B cell (primary cell): ENCODE results near the gene ZNF136. TPM values are rescaled to one million over a fixed set of nuclear protein-coding genes. Genes with fewer than 3 reads are reported as not detected.

Experiments
- ATAC-seq: fragments of 200-7000 bp; cut with Tn5 transposase; one replicate; pipeline ENCODE4 v1.10.0; 2021; ENCODE audit warnings: low read depth, mild to moderate bottlenecking, moderate number of reproducible peaks, moderate library complexity
- CTCF ChIA-PET: fragments of 350-600 bp; sonication (Branson Sonifier 250); formaldehyde crosslinking; loops from one replicate; lab custom pipeline; 2021; ENCODE audit warnings: antibody characterized with exemption, inconsistent platforms; lab: Charles Lee
- POLR2A ChIA-PET: fragments of 350-600 bp; sonication (Branson Sonifier 250); formaldehyde crosslinking; loops from one replicate; lab custom pipeline; 2021; ENCODE audit warnings: antibody characterized with exemption; lab: Charles Lee
- DNase-seq: peaks from one replicate; pipeline ENCODE4 v3.0.0; 2013
- H2AFZ ChIP-seq: 2 replicates; pipeline ENCODE4 v1.6.1; 2012; ENCODE audit warnings: mild to moderate bottlenecking, low read depth, low read length; ENCODE audit not compliant: insufficient read depth, poor library complexity, severe bottlenecking
- H3K27ac ChIP-seq, 2 donors: 1 replicate in 1 of 2; 2 replicates in 1 of 2; pipeline ENCODE4 v1.5.1; 2012 to 2013; ENCODE audit warnings: low read length in 2 of 2, mild to moderate bottlenecking in 2 of 2, moderate library complexity in 1 of 2
- H3K27me3 ChIP-seq, 4 experiments: fragments of 200-600 bp in 1 of 4; sonication (generic) in 1 of 4; replicated peaks in 1 of 4; 1 replicate in 2 of 4; 2 replicates in 2 of 4; pipeline versions ENCODE4 v1.6.1 to v1.7.0; 2013 to 2016; ENCODE audit warnings: low read length in 3 of 4, mild to moderate bottlenecking in 2 of 4, mixed read lengths in 1 of 4, moderate library complexity in 1 of 4; ENCODE audit not compliant: insufficient read depth in 4 of 4, control insufficient read depth in 3 of 4; ENCODE audit errors: control extremely low read depth in 1 of 4
- H3K36me3 ChIP-seq, 2 experiments: replicated peaks in 1 of 2; 1 replicate in 1 of 2; 2 replicates in 1 of 2; pipeline versions ENCODE4 v1.6.1 to v1.7.1; 2013; ENCODE audit warnings: low read length in 1 of 2; ENCODE audit not compliant: insufficient read depth in 2 of 2, control insufficient read depth in 1 of 2; ENCODE audit errors: control extremely low read depth in 1 of 2, extremely low read depth in 1 of 2
- H3K4me1 ChIP-seq, 2 donors: fragments of 200-600 bp in 1 of 2; sonication (generic) in 1 of 2; 1 replicate in 1 of 2; 2 replicates in 1 of 2; pipeline versions ENCODE4 v1.5.1 to v1.6.1; 2013 to 2017; ENCODE audit warnings: low read length in 2 of 2; ENCODE audit not compliant: control insufficient read depth in 2 of 2, insufficient read depth in 2 of 2
- H3K4me2 ChIP-seq: replicated peaks from 2 replicates; pipeline ENCODE3; 2012; ENCODE audit warnings: mild to moderate bottlenecking, low read depth, low read length; ENCODE audit not compliant: poor library complexity, severe bottlenecking
- H3K4me3 ChIP-seq, 5 experiments: fragments of 200-600 bp in 1 of 5; sonication (generic) in 1 of 5; 1 replicate in 3 of 5; 2 replicates in 2 of 5; pipeline versions ENCODE4 v1.5.1 to v1.7.0; 2011 to 2016; ENCODE audit warnings: low read length in 4 of 5, mild to moderate bottlenecking in 4 of 5, low read depth in 2 of 5, control low read depth in 1 of 5, moderate library complexity in 1 of 5; ENCODE audit not compliant: insufficient read depth in 1 of 5; ENCODE audit errors: control extremely low read depth in 1 of 5, extremely low read depth in 1 of 5
- H3K79me2 ChIP-seq: fragments of 200-600 bp; sonication (generic); one replicate; pipeline ENCODE4 v1.6.0; 2016; ENCODE audit warnings: low read length; ENCODE audit not compliant: control insufficient read depth, insufficient read depth
- H3K9ac ChIP-seq: fragments of 200-600 bp; sonication (generic); 2 replicates; pipeline ENCODE4 v1.6.1; 2017; ENCODE audit warnings: mild to moderate bottlenecking, low read length, moderate library complexity
- H3K9me3 ChIP-seq, 3 donors: one replicate each; pipeline versions ENCODE4 v1.6.1 to v1.7.1; 2013; ENCODE audit warnings: low read length in 2 of 3; ENCODE audit not compliant: control insufficient read depth in 2 of 3, insufficient read depth in 1 of 3; ENCODE audit errors: control extremely low read depth in 1 of 3
- H4K20me1 ChIP-seq: 2 replicates; pipeline ENCODE4 v1.6.0; 2012; ENCODE audit warnings: mild to moderate bottlenecking, low read length; ENCODE audit not compliant: insufficient read depth, control insufficient read depth, poor library complexity, severe bottlenecking
- H3K27ac Mint-ChIP-seq: one replicate; pipeline ENCODE4 v1.8.0; 2021; ENCODE audit warnings: mixed read lengths
- H3K27me3 Mint-ChIP-seq: one replicate; pipeline ENCODE4 v1.8.0; 2021; ENCODE audit warnings: mixed read lengths
- H3K4me1 Mint-ChIP-seq: one replicate; pipeline ENCODE4 v1.8.0; 2021; ENCODE audit warnings: mixed read lengths
- H3K4me3 Mint-ChIP-seq: one replicate; pipeline ENCODE4 v1.8.0; 2021; ENCODE audit warnings: mixed read lengths
- H3K9me3 Mint-ChIP-seq: one replicate; pipeline ENCODE4 v1.8.0; 2022; ENCODE audit warnings: mixed read lengths; ENCODE audit not compliant: insufficient read depth
- EZH2 ChIP-seq: IDR thresholded peaks from 2 replicates; pipeline ENCODE4 v1.6.1; 2012; ENCODE audit warnings: borderline replicate concordance, low read depth, mild to moderate bottlenecking, moderate library complexity, low read length; ENCODE audit not compliant: insufficient read depth, poor library complexity, severe bottlenecking
- WGBS: methylation state at CpG from one replicate; pipeline ENCODE4 v1.1.5; 2013; ENCODE audit warnings: missing lambda C conversion rate; ENCODE audit not compliant: insufficient coverage; 5-methylcytosine and 5-hydroxymethylcytosine counted together
- intact Hi-C: fragments of 100-400 bp; cut with micrococcal nuclease; formaldehyde crosslinking; loops from one replicate; pipeline ENCODE4 v1.10.0; 2022
- polyA plus RNA-seq: library from polyadenylated mRNA; depleted of rRNA; stranded (reverse); fragments of >200 nt; gene quantifications from 2 replicates; pipeline ENCODE4 v1.2.3, GENCODE V29; 2012
- total RNA-seq, 2 donors: library from RNA; stranded (reverse); fragments of 120-200 nt in 1 of 2; gene quantifications; 1 replicate in 1 of 2; 2 replicates in 1 of 2; pipeline versions ENCODE4 v1.2.3 to v1.2.4, GENCODE V29; 2013 to 2022
- TF ChIP-seq, protein P1 (sequence below): fragments of 200-600 bp; IDR thresholded peaks from one replicate; pipeline ENCODE4 v1.8.0; 2022; ENCODE audit warnings: antibody characterized with exemption, mild to moderate bottlenecking

Gene ZNF136
- total and polyA plus RNA-seq, 2 donors (not counting 1 experiment from before 2014, with no cell fraction given): 7.5 to 30.8 TPM

DNA sequence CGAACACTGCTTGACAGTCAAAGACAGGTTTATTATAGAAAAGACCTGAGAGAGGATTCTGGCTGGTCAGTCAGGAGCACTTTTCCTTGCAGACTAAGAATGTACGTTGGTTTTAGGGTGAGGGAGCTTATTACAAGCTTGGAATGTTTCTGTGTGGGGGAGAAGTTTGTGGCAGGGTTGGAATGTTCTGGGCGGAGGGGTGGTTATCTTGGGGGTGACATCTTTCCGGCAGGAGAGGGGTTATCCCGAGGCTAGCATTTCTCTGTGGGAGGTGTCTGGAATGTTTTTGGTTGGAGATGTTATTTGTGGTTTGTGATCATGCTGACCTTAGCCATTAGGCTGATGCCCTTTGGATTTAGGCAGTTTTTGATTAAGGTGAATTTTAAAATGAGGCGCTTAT lies 61.8 kb downstream of the ZNF136 start:
- WGBS: 95% methylated on average over 6 of the region's 6 CpGs
- POLR2A ChIA-PET: no interaction called here
- Mint-ChIP-seq H3K9me3 (no peaks in the 10 kb centered on the region), H3K4me1 (no peaks in the 10 kb centered on the region), H3K27me3 (no peaks in the 10 kb centered on the region), H3K4me3 (no peak overlapping the region), H3K27ac (no peak overlapping the region)
- Histone ChIP-seq H3K27ac (no peak overlapping the region), H2AFZ (no peak overlapping the region), H3K79me2 (peaks cover 2% of the 10 kb centered on the region), H4K20me1 (no peaks in the 10 kb centered on the region), H3K9me3 (peaks cover 0 to 10% (median 0%) of the 10 kb centered on the region in 3 donors), H3K4me1 (no peaks in the 10 kb centered on the region), H3K36me3 (no peaks in the 10 kb centered on the region), H3K27me3 (no peaks in the 10 kb centered on the region), H3K9ac (no peak overlapping the region), H3K4me2 (no peak overlapping the region), H3K4me3 (no peak overlapping the region)
- CTCF ChIA-PET: interaction anchor here (0.6 kb wide), 1 partner anchor 436 kb away, joined by 3 read pairs; no protein-coding TSS in a partner anchor
- DNase-seq (no peak), ATAC-seq (no peak)
- TF ChIP-seq, protein P1, sequence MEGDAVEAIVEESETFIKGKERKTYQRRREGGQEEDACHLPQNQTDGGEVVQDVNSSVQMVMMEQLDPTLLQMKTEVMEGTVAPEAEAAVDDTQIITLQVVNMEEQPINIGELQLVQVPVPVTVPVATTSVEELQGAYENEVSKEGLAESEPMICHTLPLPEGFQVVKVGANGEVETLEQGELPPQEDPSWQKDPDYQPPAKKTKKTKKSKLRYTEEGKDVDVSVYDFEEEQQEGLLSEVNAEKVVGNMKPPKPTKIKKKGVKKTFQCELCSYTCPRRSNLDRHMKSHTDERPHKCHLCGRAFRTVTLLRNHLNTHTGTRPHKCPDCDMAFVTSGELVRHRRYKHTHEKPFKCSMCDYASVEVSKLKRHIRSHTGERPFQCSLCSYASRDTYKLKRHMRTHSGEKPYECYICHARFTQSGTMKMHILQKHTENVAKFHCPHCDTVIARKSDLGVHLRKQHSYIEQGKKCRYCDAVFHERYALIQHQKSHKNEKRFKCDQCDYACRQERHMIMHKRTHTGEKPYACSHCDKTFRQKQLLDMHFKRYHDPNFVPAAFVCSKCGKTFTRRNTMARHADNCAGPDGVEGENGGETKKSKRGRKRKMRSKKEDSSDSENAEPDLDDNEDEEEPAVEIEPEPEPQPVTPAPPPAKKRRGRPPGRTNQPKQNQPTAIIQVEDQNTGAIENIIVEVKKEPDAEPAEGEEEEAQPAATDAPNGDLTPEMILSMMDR: no peak
- no peak for TF ChIP-seq EZH2
- intact Hi-C loops: no loop called here

DNA sequence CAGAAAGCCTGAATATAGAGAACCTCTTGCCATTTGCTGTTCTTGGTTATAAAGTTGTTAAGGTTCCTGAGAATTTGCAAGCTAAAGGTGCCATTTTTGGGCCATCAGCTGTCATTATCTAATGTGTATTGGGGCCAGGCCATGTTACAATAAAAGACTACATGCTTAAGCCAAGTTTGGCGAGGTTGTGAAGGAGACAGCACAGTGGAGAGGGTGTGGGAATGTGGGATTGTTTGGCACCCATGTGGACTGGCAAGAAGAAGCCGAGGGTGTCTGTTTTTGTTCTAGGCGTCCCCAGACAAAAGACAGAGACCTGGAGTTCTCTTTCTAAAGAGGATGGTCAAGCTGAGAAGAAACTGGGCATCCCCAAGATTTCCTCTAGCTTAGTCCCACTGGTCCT lies 67.1 kb downstream of the ZNF136 start:
- TF ChIP-seq EZH2: no peak
- TF ChIP-seq, protein P1: no peak
- H3K27me3 Mint-ChIP-seq: no peaks in the 10 kb centered on the region
- DNase-seq: no peak
- Histone ChIP-seq H3K4me2 (no peak overlapping the region), H3K27me3 (no peaks in the 10 kb centered on the region), H3K4me1 (no peaks in the 10 kb centered on the region), H3K27ac (no peak overlapping the region), H4K20me1 (no peaks in the 10 kb centered on the region), H3K79me2 (no peaks in the 10 kb centered on the region), H3K9ac (no peak overlapping the region), H3K4me3 (no peak overlapping the region), H3K36me3 (peaks cover 0 to 3% of the 10 kb centered on the region in 2 experiments), H2AFZ (no peak overlapping the region), H3K9me3 (no peaks in the 10 kb centered on the region)
- intact Hi-C loops: no loop called here
- CTCF ChIA-PET: no interaction called here
- no peak for ATAC-seq
- POLR2A ChIA-PET: no interaction called here
- H3K4me1 Mint-ChIP-seq: no peaks in the 10 kb centered on the region
- H3K4me3 Mint-ChIP-seq: no peak overlapping the region
- H3K27ac Mint-ChIP-seq: no peak overlapping the region
- no peaks in the 10 kb centered on the region for H3K9me3 Mint-ChIP-seq
- 100% methylated on average over 2 of the region's 3 CpGs for WGBS
